HepG2 (cell line): ENCODE data around the gene MYH9. TPM values are rescaled to one million over a fixed set of nuclear protein-coding genes. Genes with fewer than 3 reads are reported as not detected.

Source experiments
- ARNT ChIP-seq: fragments of 450-650 bp; IDR thresholded peaks from 2 replicates; pipeline ENCODE4 v1.6.1; 2017
- ATF2 ChIP-seq: sonication (generic); formaldehyde crosslinking; IDR thresholded peaks from 2 replicates; pipeline ENCODE4 v1.4.0; 2020; ENCODE audit warnings: missing genetic modification reagents
- ATF4 ChIP-seq, 2 experiments: fragments of 450-650 bp in 1 of 2; sonication (generic) in 1 of 2; formaldehyde crosslinking; IDR thresholded peaks; 2 replicates each; pipeline versions ENCODE4 v1.5.0 to v1.8.0; 2020 to 2022; ENCODE audit warnings: mild to moderate bottlenecking in 1 of 2, missing genetic modification reagents in 1 of 2
- CEBPG ChIP-seq: IDR thresholded peaks from 2 replicates; pipeline ENCODE4 v1.6.1; 2016
- FOSL2 ChIP-seq: sonication (generic); formaldehyde crosslinking; IDR thresholded peaks from 2 replicates; pipeline ENCODE4 v1.4.0; 2020; ENCODE audit warnings: missing genetic modification reagents
- HES4 ChIP-seq: sonication (generic); formaldehyde crosslinking; IDR thresholded peaks from 2 replicates; pipeline ENCODE4 v1.9.0; 2021; ENCODE audit warnings: mild to moderate bottlenecking, missing genetic modification reagents, borderline replicate concordance
- HOXA5 ChIP-seq: sonication (generic); formaldehyde crosslinking; IDR thresholded peaks from 2 replicates; pipeline ENCODE4 v1.4.0; 2020; ENCODE audit warnings: missing genetic modification reagents
- ISL2 ChIP-seq: sonication (generic); formaldehyde crosslinking; IDR thresholded peaks from 2 replicates; pipeline ENCODE4 v1.5.0; 2020; ENCODE audit warnings: missing genetic modification reagents
- NFKBIZ ChIP-seq: IDR thresholded peaks from 2 replicates; pipeline ENCODE4 v1.6.1; 2018; ENCODE audit warnings: missing genetic modification reagents, missing compliant biosample characterization
- NFRKB ChIP-seq: fragments of 450-650 bp; IDR thresholded peaks from 2 replicates; pipeline ENCODE4 v1.6.1; 2017
- PAF1 ChIP-seq: IDR thresholded peaks from 2 replicates; pipeline ENCODE4 v1.6.1; 2016; ENCODE audit warnings: missing genetic modification reagents, missing compliant biosample characterization
- SOX13 ChIP-seq, 3 experiments: fragments of 450-650 bp in 1 of 3; sonication (generic) in 1 of 3; formaldehyde crosslinking in 1 of 3; IDR thresholded peaks in 2 of 3; conservative IDR thresholded peaks in 1 of 3; 2 replicates each; pipeline versions ENCODE4 v1.5.0 to v1.6.1; 2016 to 2020; ENCODE audit warnings: antibody characterized with exemption in 1 of 3, mild to moderate bottlenecking in 1 of 3, missing compliant biosample characterization in 1 of 3, missing genetic modification reagents in 1 of 3, moderate library complexity in 1 of 3
- SOX5 ChIP-seq: IDR thresholded peaks from 2 replicates; pipeline ENCODE4 v1.6.1; 2016; ENCODE audit warnings: borderline replicate concordance
- ZIK1 ChIP-seq: sonication (generic); formaldehyde crosslinking; IDR thresholded peaks from 2 replicates; pipeline ENCODE4 v1.5.0; 2020; ENCODE audit warnings: mild to moderate bottlenecking, low read depth, missing genetic modification reagents, borderline replicate concordance
- ZNF644 ChIP-seq: IDR thresholded peaks from 2 replicates; pipeline ENCODE4 v1.6.1; 2016; ENCODE audit warnings: low read depth
- ZNF816 ChIP-seq: sonication (generic); formaldehyde crosslinking; IDR thresholded peaks from 2 replicates; pipeline ENCODE4 v1.8.0; 2022; ENCODE audit warnings: missing genetic modification reagents, mild to moderate bottlenecking, borderline replicate concordance
- ZXDC ChIP-seq: sonication (generic); formaldehyde crosslinking; IDR thresholded peaks from 2 replicates; pipeline ENCODE4 v1.5.0; 2020; ENCODE audit warnings: mild to moderate bottlenecking, missing genetic modification reagents
- polyA plus RNA-seq, 8 experiments: library from polyadenylated mRNA; depleted of rRNA in 3 of 8; stranded (reverse) in 7 of 8; unstranded in 1 of 8; fragments of >200 nt; fragmentation: Illumina TruSeq in 4 of 8; extraction: Trizol in 4 of 8; gene quantifications; 2 replicates each; pipeline versions ENCODE4 v1.2.1 to v1.2.3, GENCODE V29; 2011 to 2016; ENCODE audit warnings: low read depth in 4 of 8, missing spikeins in 1 of 8, mixed read lengths in 1 of 8; ENCODE audit not compliant: insufficient read depth in 1 of 8
- total RNA-seq, 5 experiments: library from RNA; depleted of rRNA; stranded (reverse); fragments of >200 nt; fragmentation: Illumina TruSeq; extraction: Trizol; gene quantifications; 2 replicates each; pipeline ENCODE4 v1.2.3, GENCODE V29; 2016; ENCODE audit warnings: low read depth in 1 of 5
- TF ChIP-seq, protein P1 (sequence below): sonication (generic); formaldehyde crosslinking; IDR thresholded peaks from 2 replicates; pipeline ENCODE4 v1.5.0; 2020; ENCODE audit warnings: mild to moderate bottlenecking, missing genetic modification reagents
- TF ChIP-seq, protein P2 (sequence below): sonication (generic); formaldehyde crosslinking; IDR thresholded peaks from 2 replicates; pipeline ENCODE4 v1.4.0; 2020; ENCODE audit warnings: missing genetic modification reagents

The MYH9 gene
- total and polyA plus RNA-seq, 2 of the 13 experiments (the other 11 are each of a cell fraction or from before 2014, with no cell fraction given) = 50.7 to 98.5 TPM

- TF ChIP-seq, protein P1, sequence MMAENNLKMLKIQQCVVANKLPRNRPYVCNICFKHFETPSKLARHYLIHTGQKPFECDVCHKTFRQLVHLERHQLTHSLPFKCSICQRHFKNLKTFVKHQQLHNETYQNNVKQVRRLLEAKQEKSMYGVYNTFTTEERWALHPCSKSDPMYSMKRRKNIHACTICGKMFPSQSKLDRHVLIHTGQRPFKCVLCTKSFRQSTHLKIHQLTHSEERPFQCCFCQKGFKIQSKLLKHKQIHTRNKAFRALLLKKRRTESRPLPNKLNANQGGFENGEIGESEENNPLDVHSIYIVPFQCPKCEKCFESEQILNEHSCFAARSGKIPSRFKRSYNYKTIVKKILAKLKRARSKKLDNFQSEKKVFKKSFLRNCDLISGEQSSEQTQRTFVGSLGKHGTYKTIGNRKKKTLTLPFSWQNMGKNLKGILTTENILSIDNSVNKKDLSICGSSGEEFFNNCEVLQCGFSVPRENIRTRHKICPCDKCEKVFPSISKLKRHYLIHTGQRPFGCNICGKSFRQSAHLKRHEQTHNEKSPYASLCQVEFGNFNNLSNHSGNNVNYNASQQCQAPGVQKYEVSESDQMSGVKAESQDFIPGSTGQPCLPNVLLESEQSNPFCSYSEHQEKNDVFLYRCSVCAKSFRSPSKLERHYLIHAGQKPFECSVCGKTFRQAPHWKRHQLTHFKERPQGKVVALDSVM (CRISPR knock-in tag) = peak; percentile 96
- peak; percentile 64; the same call in 1 of the 2 replicates for TF ChIP-seq ZXDC (CRISPR knock-in tag)
- TF ChIP-seq ISL2 (CRISPR knock-in tag) = 0 out of 2 replicates have a peak, but pooled peaks have one; percentile 21
- TF ChIP-seq ZIK1 (CRISPR knock-in tag) = no peak
- TF ChIP-seq HES4 (CRISPR knock-in tag) = no peak
- no peak for TF ChIP-seq ZNF816 (CRISPR knock-in tag)
- no peak for TF ChIP-seq NFRKB
- no peak for TF ChIP-seq PAF1
- TF ChIP-seq ZNF644 = peak; percentile 24; the same call in 1 of the 2 replicates
- peak in 1 of 2 experiments; percentile 98; a peak in 2 of 4 replicates for TF ChIP-seq ATF4 (CRISPR knock-in tag; IDR thresholded peaks at IDR 0.05)
- 0 out of 2 replicates have a peak, but pooled peaks have one; percentile 36 for TF ChIP-seq ATF2 (CRISPR knock-in tag)
- TF ChIP-seq, protein P2, sequence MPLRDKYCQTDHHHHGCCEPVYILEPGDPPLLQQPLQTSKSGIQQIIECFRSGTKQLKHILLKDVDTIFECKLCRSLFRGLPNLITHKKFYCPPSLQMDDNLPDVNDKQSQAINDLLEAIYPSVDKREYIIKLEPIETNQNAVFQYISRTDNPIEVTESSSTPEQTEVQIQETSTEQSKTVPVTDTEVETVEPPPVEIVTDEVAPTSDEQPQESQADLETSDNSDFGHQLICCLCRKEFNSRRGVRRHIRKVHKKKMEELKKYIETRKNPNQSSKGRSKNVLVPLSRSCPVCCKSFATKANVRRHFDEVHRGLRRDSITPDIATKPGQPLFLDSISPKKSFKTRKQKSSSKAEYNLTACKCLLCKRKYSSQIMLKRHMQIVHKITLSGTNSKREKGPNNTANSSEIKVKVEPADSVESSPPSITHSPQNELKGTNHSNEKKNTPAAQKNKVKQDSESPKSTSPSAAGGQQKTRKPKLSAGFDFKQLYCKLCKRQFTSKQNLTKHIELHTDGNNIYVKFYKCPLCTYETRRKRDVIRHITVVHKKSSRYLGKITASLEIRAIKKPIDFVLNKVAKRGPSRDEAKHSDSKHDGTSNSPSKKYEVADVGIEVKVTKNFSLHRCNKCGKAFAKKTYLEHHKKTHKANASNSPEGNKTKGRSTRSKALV (CRISPR knock-in tag) = no peak
- TF ChIP-seq ARNT = no peak
- TF ChIP-seq SOX5 (CRISPR knock-in tag) = peak; percentile 56; the same call in 1 of the 2 replicates
- 0 out of 2 replicates have a peak, but pooled peaks have one; percentile 43 for TF ChIP-seq NFKBIZ
- no peak for TF ChIP-seq SOX13 (IDR thresholded peaks at IDR 0.05)
- TF ChIP-seq SOX13 (CRISPR knock-in tag; conservative IDR thresholded peaks at IDR 0.05 in 1 of 2, IDR thresholded peaks at IDR 0.05 in 1 of 2) = peak in 1 of 2 experiments; percentile 62; a peak in 2 of 4 replicates
- TF ChIP-seq HOXA5 (CRISPR knock-in tag) = no peak
- TF ChIP-seq FOSL2 (CRISPR knock-in tag) = peak; percentile 79; the same call in 1 of the 2 replicates
- TF ChIP-seq CEBPG = peak; percentile 95
Observed at GRCh38 chr22:36397131-36398093, 9.6 kb upstream of the MYH9 start (continued).
